HG02571 (cell line): ENCODE measurements around the gene C1QTNF1.
"Not testable (repeated sequence)": the region's sequence is repeated elsewhere in the genome, so short reads cannot be mapped to it uniquely, and the experiment has no call there.

ENCODE experiments used
- ATAC-seq: cut with Tn5 transposase; IDR thresholded peaks from one replicate; pipeline ENCODE4 v1.9.1; 2021; ENCODE audit warnings: mild to moderate bottlenecking, moderate library complexity; ENCODE audit not compliant: unreplicated experiment

The C1QTNF1 gene

GRCh38 chr17:79022507-79022991, 1.4 kb upstream of the C1QTNF1 start:
- no peak for ATAC-seq

GRCh38 chr17:79023180-79023705, 726 bp upstream of the C1QTNF1 start:
- no peak for ATAC-seq

DNA sequence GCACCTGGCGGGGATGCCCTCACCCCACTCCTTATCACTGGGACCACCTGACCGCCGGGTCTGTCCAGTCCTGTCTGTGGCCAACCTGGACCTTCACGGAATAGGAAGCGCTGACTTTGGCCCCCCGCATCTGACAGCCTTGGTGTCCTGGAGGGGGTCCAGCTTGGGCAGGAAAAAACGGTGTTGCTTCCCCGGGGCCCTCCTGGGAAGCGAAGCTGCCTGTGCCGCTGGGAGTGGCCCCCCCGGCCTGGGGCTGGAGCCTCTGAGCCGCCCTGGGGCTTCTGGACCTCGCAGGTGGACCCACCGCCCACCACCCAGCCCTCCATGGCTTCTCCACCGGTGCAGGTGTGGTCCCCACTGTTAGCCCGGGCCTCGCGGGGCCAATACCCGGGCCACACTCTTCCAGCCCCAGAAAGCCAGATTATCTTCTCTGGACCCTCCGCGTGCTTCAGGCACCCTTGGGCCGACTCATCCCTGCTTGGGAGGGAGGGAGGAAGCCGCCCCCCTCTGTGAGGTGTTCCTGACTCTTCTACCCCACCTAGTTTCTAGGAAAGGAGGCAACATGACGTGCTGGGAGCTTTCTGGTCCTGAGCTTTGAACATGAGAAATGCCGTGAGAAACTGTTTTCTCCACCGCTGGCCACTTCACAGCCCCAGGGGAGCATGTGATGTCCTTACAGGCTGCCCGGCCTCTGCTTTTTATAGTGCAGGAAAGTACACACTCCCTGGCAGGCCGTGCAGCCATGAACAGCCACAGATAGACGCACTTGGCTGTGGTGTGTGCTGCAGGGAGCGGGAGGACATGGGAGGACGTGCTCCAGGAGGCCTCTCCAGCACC, 1.1 kb downstream of the C1QTNF1 start:
- no peak for ATAC-seq

GRCh38 chr17:79026376-79027273, 2.7 kb downstream of the C1QTNF1 start:
- no peak for ATAC-seq

GRCh38 chr17:79027274-79027924, 3.4 kb downstream of the C1QTNF1 start:
- no peak for ATAC-seq

- no peak for ATAC-seq
Measured at GRCh38 chr17:79027925-79028491, 4.0 kb downstream of the C1QTNF1 start.

DNA sequence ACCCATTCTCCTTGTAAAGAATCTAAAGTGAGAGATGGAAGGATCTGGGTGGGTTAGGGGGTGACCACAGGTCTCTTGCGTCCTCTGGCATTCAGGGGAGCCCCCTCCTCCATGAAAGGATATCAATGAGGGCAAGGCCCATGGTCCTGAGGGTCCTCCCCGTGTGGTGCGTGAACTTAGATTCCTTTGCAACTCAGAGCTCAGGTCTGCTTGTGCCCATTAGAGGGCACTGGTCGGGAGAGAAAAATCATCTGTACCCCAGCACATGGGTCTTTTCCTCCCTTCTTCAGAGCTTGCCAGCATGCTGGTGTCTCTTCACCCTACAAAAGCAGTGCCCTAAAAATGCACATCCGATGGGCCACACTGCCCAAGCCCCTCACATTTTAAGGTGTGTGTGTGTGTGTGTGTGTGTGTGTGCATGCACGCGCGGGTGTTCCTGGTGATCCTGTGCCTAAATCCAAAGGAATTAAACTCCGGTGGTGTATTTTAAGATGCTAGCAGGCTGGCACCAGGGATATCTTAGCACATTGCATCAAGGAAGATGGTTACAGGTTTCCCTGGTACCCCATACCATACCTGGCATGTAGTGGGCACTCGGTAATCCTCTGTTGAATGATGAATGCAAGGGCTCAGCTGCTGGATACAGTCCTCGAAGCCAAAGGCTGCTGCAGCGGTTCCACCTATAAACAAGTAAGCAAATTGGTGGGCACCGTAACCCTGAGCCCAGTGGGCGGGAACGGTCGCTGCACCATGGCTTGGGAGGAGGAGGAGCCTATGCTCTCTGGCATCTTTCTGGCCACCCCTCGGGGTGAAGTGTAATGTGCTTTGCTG, 4.7 kb downstream of the C1QTNF1 start:
- ATAC-seq: no peak

- no peak for ATAC-seq
Measured at GRCh38 chr17:79029327-79030009, 5.5 kb downstream of the C1QTNF1 start.

GRCh38 chr17:79030636-79031035, 6.7 kb downstream of the C1QTNF1 start:
- ATAC-seq: not testable (repeated sequence)

GRCh38 chr17:79031996-79032875, 8.3 kb downstream of the C1QTNF1 start:
- ATAC-seq: no peak

GRCh38 chr17:79033046-79033616, 9.2 kb downstream of the C1QTNF1 start:
- no peak for ATAC-seq

DNA sequence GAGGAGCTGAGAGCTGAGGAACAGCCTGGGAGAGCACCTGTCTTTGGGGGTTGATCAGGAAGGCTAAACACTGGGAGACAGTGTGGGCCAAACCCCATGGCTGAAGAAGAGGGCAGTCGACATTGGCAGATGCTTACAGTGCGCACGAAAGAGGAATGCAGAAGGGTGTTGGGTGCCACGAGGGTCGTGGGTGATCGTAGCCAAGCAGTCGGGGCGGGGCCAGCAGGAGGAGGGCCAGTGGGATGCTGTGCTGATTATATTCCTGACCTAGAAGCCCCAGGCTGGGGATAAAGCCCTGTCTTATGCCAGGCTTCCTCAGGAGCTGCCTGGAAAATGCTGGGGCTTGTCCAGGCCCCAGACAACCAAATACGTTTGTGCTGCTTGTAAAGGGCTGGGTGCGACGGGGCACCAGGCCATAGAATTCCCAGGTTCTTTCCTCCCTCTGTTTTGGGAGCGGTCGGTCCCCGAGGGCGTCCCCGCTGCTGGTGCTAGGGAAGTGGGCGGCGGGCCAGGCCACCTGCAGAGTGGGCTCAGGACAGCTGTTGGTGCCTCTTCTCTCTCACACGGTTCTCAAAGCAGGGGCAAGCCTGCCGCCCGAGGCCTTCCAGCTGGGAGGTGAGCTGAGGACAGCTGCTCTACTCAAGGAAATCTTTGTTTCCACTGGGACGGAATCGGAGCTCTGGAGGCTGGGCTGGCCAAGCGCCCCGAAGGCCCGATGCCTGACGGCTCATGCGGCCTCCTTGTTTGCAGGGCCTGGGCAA, 10.0 kb downstream of the C1QTNF1 start:
- no peak for ATAC-seq

DNA sequence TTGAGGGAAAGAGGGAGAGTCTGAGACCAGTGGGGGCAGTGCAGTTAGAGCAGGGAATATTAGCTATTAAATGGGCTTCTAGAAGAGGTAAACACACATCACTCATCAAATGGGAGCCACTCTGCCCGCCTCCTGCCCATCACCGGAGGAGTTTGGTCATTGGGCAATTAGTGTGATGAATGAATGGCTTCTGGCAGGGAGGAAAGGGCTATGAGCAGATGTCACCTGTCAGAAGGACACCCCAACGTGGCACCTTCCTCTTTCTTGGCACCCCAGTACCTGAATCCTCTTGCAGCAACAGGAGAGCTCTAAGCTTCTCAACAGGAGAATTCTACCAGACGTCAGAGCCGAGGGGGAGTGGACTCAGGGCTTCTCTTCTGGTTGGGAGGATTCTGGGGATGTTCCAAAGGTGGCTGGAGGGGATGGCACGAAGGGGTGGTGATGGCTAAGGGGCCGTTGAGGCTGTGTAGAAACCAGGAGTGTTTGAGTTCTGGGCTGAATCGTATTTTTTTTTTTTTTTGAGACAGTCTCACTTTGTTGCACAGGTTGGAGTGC, 11.0 kb downstream of the C1QTNF1 start:
- no peak for ATAC-seq

DNA sequence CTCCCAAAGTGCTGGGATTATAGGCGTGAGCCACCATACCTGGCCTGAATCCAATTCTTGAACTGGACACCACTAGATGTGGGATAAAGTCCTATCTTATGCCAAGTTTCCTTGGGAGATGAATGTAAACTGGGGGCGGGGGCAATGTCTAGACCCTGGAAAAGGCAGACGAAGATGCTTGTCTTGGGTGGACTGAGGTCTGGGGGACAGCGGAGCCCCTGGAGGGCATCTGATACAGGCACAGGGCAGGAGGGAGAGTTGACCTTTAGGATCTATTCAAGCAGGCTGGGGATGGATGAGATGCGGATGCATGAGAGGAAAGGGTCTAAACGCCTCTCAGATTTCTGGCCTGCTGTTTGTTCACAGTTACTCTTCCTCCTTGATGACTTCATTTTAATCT, 11.7 kb downstream of the C1QTNF1 start:
- no peak for ATAC-seq

DNA sequence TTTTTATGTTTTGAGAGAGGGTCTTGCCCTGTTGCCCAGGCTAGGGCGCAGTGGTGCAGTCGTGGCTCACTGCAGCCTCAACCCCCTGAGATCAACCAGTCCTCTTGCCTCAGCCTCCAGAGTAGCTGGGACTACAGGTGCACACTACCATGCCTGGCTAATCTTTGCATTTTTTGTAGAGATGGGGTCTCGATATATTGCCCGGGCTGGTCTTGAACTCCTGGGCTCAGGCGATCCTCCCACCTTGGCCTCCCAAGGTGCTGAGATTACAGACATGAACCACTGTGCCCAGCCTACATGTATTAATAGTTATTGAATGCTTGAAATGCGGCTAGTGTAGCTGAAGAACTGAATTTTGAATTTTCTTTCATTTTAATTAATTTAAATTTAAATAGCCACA, 12.2 kb downstream of the C1QTNF1 start:
- ATAC-seq: no peak

DNA sequence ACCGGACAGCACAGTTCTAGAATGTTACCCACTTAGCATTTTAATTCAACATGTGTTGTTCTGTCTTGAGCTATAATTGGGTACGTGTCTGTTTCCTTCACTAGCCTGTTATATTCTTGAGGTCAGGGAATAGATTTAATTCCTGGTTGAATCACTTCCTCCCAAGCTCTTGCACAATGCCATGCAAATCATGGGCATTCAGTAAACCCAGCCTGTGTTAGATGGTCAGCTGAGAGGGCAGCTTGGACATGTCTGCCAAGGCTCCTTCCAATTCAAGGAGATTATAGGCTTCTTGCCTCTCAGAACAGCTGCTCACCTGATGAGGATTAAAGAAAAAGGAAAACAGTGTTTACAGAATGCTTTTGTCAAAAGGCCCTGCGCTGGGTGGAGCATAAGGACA, 12.6 kb downstream of the C1QTNF1 start:
- no peak for ATAC-seq
